ENCODE results near the gene ARL5C.

Gene ARL5C

DNA sequence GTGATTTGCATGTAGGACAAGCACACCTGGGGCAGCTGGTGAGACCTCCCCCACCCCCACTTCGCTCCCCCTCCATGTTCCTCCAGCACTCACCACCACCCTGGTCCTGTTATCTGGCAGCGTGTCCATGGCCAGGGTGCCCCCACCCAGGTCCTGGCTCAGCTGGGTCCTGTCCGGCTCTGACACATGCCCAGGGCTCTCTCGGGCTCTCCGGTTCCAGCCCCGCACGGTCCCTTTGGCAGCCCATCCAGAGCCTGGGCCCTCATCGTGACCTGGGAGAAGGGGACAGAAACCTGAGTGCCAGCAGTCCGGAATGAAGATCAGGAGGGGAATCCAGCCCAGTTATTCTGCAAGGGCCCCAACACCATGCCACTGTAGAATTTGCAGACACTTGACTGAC lies 26.4 kb downstream of the ARL5C start:
- 98% methylated on average over 7 of the region's 9 CpGs for WGBS (ENCODE audit: insufficient coverage)
- peaks cover 0 to 10% (median 0%) of the 10 kb centered on the region in 5 experiments for H3K27me3 ChIP-seq (replicated peaks in 2 of 5; ENCODE audit: control insufficient read depth in 4 of 5, insufficient read depth in 5 of 5, low read length in 4 of 5)
- peaks cover 0 to 4% (median 3%) of the 10 kb centered on the region in 4 experiments for H3K4me1 ChIP-seq (ENCODE audit: control extremely low read depth in 1 of 4, control insufficient read depth in 4 of 4, insufficient read depth in 4 of 4, low read length in 3 of 4)
- ChIA-PET CTCF (interaction anchor here (0.6 to 1.0 kb wide), 4 partner anchors 19 to 274 kb away, joined by 3 to 4 read pairs (median 4); no protein-coding TSS in a partner anchor), POLR2A (interaction anchor here (1.0 kb wide), 1 partner anchor 62 kb away, joined by 3 read pairs; no protein-coding TSS in a partner anchor)
- no peak overlapping the region for H3K27ac ChIP-seq (ENCODE audit: insufficient read depth in 1 of 2, low read depth in 1 of 2, low read length in 2 of 2, poor library complexity in 1 of 2, severe bottlenecking in 2 of 2)
- no peaks in the 10 kb centered on the region for H3K9me3 ChIP-seq (ENCODE audit: control extremely low read depth in 1 of 5, control insufficient read depth in 4 of 5, insufficient read depth in 2 of 5, low read depth in 1 of 5, low read length in 4 of 5)
- no peak overlapping the region for H3K4me3 ChIP-seq (ENCODE audit: control insufficient read depth in 1 of 7, extremely low read depth in 1 of 7, insufficient read depth in 4 of 7, low read depth in 2 of 7, low read length in 6 of 7)
- no peak for DNase-seq
- no peaks in the 10 kb centered on the region for H3K36me3 ChIP-seq (ENCODE audit: control insufficient read depth in 4 of 4, insufficient read depth in 4 of 4, low read length in 3 of 4)

DNA sequence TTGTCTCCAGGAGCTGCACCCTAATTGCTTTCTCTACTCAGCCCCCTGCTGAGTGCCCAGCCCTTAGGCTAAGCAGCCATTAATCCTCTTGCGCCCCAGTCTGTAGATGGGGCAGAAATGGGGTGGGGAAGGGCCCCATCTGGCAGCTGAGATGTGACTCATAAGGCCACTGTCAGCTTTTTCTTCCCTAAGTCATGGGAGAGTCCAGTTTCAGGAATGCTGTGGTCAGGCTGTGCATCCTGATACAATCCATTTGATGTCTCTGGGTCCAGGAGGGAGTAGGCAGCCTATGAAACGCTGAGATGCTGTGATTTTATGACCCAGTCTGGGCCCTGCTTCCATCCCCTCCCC lies 26.8 kb downstream of the ARL5C start:
- DNase-seq = no peak
- H3K27ac ChIP-seq (ENCODE audit: insufficient read depth in 1 of 2, low read depth in 1 of 2, low read length in 2 of 2, poor library complexity in 1 of 2, severe bottlenecking in 2 of 2) = no peak overlapping the region
- 85% methylated on average over 2 of the region's 2 CpGs for WGBS (ENCODE audit: insufficient coverage)
- H3K4me3 ChIP-seq (ENCODE audit: control insufficient read depth in 1 of 7, extremely low read depth in 1 of 7, insufficient read depth in 4 of 7, low read depth in 2 of 7, low read length in 6 of 7) = no peak overlapping the region
- H3K9me3 ChIP-seq (ENCODE audit: control extremely low read depth in 1 of 5, control insufficient read depth in 4 of 5, insufficient read depth in 2 of 5, low read depth in 1 of 5, low read length in 4 of 5) = no peaks in the 10 kb centered on the region
- ChIA-PET POLR2A (no interaction called here), CTCF (interaction anchor here (0.6 kb wide), 2 partner anchors 19 to 275 kb away, joined by 3 to 4 read pairs; no protein-coding TSS in a partner anchor)
- peaks cover 0 to 10% (median 0%) of the 10 kb centered on the region in 5 experiments for H3K27me3 ChIP-seq (replicated peaks in 2 of 5; ENCODE audit: control insufficient read depth in 4 of 5, insufficient read depth in 5 of 5, low read length in 4 of 5)
- H3K36me3 ChIP-seq (ENCODE audit: control insufficient read depth in 4 of 4, insufficient read depth in 4 of 4, low read length in 3 of 4) = no peaks in the 10 kb centered on the region
- H3K4me1 ChIP-seq (ENCODE audit: control extremely low read depth in 1 of 4, control insufficient read depth in 4 of 4, insufficient read depth in 4 of 4, low read length in 3 of 4) = peaks cover 0 to 1% (median 0%) of the 10 kb centered on the region in 4 experiments

DNA sequence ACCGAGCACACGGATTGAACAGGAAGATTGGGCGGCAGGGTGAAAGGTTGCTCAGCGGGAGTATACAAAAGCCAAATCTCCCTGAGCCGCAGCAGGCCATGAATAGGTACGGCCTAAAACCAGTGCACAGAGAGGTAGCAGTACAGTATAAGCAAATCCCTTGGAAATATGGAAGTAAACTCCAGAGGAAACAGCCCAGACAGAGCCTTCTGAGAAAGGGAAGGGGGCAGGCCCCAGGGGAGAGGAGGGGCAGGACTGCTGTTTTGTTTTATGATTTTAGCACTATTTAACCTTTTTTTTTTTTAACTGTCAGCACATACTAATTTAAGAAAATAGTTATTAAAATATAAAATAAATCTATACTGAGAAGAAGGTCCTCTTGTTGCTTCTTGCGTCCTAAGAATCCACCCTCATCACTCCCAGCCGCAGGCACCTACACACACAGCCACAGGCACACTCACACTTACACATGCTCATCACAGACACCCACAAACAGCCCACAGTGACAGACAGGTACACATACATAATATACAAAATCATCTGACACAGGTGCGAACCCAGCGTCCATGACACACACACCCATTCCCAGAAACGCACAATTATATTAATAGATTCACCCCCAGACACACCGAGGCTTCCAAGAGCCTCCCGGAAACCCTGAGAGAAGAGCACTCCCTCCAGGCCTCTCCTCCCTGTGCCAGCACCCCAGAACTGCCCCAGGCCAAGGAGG lies 27.4 kb downstream of the ARL5C start:
- Histone ChIP-seq H3K27me3 (replicated peaks in 2 of 5; ENCODE audit: control insufficient read depth in 4 of 5, insufficient read depth in 5 of 5, low read length in 4 of 5) (peaks cover 0 to 9% (median 0%) of the 10 kb centered on the region in 5 experiments), H3K36me3 (ENCODE audit: control insufficient read depth in 4 of 4, insufficient read depth in 4 of 4, low read length in 3 of 4) (no peaks in the 10 kb centered on the region), H3K4me3 (ENCODE audit: control insufficient read depth in 1 of 7, extremely low read depth in 1 of 7, insufficient read depth in 4 of 7, low read depth in 2 of 7, low read length in 6 of 7) (no peak overlapping the region), H3K27ac (ENCODE audit: insufficient read depth in 1 of 2, low read depth in 1 of 2, low read length in 2 of 2, poor library complexity in 1 of 2, severe bottlenecking in 2 of 2) (no peak overlapping the region), H3K9me3 (ENCODE audit: control extremely low read depth in 1 of 5, control insufficient read depth in 4 of 5, insufficient read depth in 2 of 5, low read depth in 1 of 5, low read length in 4 of 5) (no peaks in the 10 kb centered on the region), H3K4me1 (ENCODE audit: control extremely low read depth in 1 of 4, control insufficient read depth in 4 of 4, insufficient read depth in 4 of 4, low read length in 3 of 4) (no peaks in the 10 kb centered on the region)
- CTCF ChIA-PET = interaction anchor here (0.6 kb wide), 1 partner anchor 20 kb away, joined by 4 read pairs; no protein-coding TSS in a partner anchor
- 95% methylated on average over 11 of the region's 13 CpGs for WGBS (ENCODE audit: insufficient coverage)
- DNase-seq = no peak
- POLR2A ChIA-PET = no interaction called here

DNA sequence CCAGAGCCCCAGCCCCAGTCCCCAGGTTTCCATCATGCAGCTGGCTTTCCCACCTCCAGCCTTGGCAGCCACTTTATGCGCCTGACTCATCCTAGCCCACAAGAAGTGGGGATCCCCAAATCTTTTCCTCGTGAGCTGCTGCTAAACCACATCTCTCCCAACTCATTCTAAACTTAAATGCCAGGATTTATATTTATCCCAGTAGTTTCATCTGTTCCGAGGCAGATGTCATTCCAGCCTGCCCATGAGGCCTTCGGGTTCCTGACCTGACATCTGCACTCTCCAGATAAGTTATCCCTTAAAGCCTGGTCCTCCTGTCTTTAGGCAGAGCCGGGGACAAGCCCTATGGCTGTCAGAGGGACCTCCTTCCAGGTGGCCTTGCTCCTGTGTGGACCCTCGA lies 31.1 kb downstream of the ARL5C start:
- Histone ChIP-seq H3K9me3 (ENCODE audit: control extremely low read depth in 1 of 5, control insufficient read depth in 4 of 5, insufficient read depth in 2 of 5, low read depth in 1 of 5, low read length in 4 of 5) (no peaks in the 10 kb centered on the region), H3K36me3 (ENCODE audit: control insufficient read depth in 4 of 4, insufficient read depth in 4 of 4, low read length in 3 of 4) (no peaks in the 10 kb centered on the region), H3K4me3 (ENCODE audit: control insufficient read depth in 1 of 7, extremely low read depth in 1 of 7, insufficient read depth in 4 of 7, low read depth in 2 of 7, low read length in 6 of 7) (no peak overlapping the region), H3K27me3 (replicated peaks in 2 of 5; ENCODE audit: control insufficient read depth in 4 of 5, insufficient read depth in 5 of 5, low read length in 4 of 5) (peaks cover 0 to 17% (median 2%) of the 10 kb centered on the region in 5 experiments), H3K27ac (ENCODE audit: insufficient read depth in 1 of 2, low read depth in 1 of 2, low read length in 2 of 2, poor library complexity in 1 of 2, severe bottlenecking in 2 of 2) (no peak overlapping the region), H3K4me1 (ENCODE audit: control extremely low read depth in 1 of 4, control insufficient read depth in 4 of 4, insufficient read depth in 4 of 4, low read length in 3 of 4) (no peaks in the 10 kb centered on the region)
- POLR2A ChIA-PET = no interaction called here
- no peak for DNase-seq
- WGBS (ENCODE audit: insufficient coverage) = 95% methylated on average over 6 of the region's 6 CpGs
- CTCF ChIA-PET = interaction anchor here (1.6 kb wide), 1 partner anchor 152 kb away, joined by 3 read pairs; no protein-coding TSS in a partner anchor

DNA sequence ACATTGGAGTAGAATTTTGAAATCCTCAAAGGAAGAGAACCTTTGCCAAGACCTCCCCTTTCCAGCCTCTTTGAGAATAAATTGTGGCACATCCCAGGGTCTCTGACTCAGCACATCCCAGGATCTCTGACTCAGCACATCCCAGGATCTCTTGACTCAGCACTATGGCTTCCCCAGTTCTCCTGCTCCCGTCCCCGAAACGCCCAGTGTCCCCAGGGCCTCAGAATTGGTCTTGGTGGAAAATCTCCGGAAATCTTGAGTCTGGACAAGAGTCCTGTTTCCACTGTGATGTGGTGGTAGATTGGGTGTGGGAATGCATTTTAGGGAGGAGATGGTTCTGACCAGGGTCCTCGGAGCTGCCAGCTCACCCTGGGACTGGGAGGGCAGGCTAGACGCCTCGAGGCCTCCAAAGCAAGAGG lies 33.8 kb downstream of the ARL5C start:
- no peak for DNase-seq
- POLR2A ChIA-PET = no interaction called here
- CTCF ChIA-PET = interaction anchor here (1.8 kb wide), 1 partner anchor 10 kb away, joined by 5 read pairs; no protein-coding TSS in a partner anchor
- H3K27me3 ChIP-seq (replicated peaks in 2 of 5; ENCODE audit: control insufficient read depth in 4 of 5, insufficient read depth in 5 of 5, low read length in 4 of 5) = peaks cover 0 to 15% (median 2%) of the 10 kb centered on the region in 5 experiments
- H3K9me3 ChIP-seq (ENCODE audit: control extremely low read depth in 1 of 5, control insufficient read depth in 4 of 5, insufficient read depth in 2 of 5, low read depth in 1 of 5, low read length in 4 of 5) = no peaks in the 10 kb centered on the region
- 85% methylated on average over 5 of the region's 7 CpGs for WGBS (ENCODE audit: insufficient coverage)
- no peak overlapping the region for H3K27ac ChIP-seq (ENCODE audit: insufficient read depth in 1 of 2, low read depth in 1 of 2, low read length in 2 of 2, poor library complexity in 1 of 2, severe bottlenecking in 2 of 2)
- H3K4me3 ChIP-seq (ENCODE audit: control insufficient read depth in 1 of 7, extremely low read depth in 1 of 7, insufficient read depth in 4 of 7, low read depth in 2 of 7, low read length in 6 of 7) = no peak overlapping the region
- no peaks in the 10 kb centered on the region for H3K4me1 ChIP-seq (ENCODE audit: control extremely low read depth in 1 of 4, control insufficient read depth in 4 of 4, insufficient read depth in 4 of 4, low read length in 3 of 4)
- no peaks in the 10 kb centered on the region for H3K36me3 ChIP-seq (ENCODE audit: control insufficient read depth in 4 of 4, insufficient read depth in 4 of 4, low read length in 3 of 4)

DNA sequence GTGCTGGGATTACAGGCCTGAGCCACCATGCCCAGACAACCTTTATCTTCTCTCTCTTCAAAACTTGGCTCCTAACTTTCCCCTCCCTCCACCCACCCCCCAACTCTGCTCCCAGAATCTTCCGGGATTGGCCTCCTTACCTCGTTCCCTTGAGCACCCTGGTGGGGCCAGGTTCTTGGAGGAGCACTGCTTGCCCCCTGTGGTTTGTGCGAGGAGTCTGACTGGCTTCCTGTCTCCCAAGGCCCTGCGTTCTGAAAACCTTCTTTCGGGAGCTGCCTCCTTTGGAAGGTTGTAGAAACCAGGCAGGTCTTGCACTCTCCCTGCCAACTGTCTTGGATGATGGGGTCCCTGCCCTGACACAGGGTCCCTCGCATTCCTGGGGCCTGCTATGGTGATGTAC lies 34.3 kb downstream of the ARL5C start:
- Histone ChIP-seq H3K36me3 (ENCODE audit: control insufficient read depth in 4 of 4, insufficient read depth in 4 of 4, low read length in 3 of 4) (no peaks in the 10 kb centered on the region), H3K4me1 (ENCODE audit: control extremely low read depth in 1 of 4, control insufficient read depth in 4 of 4, insufficient read depth in 4 of 4, low read length in 3 of 4) (no peaks in the 10 kb centered on the region), H3K27me3 (replicated peaks in 2 of 5; ENCODE audit: control insufficient read depth in 4 of 5, insufficient read depth in 5 of 5, low read length in 4 of 5) (peaks cover 0 to 15% (median 2%) of the 10 kb centered on the region in 5 experiments), H3K27ac (ENCODE audit: insufficient read depth in 1 of 2, low read depth in 1 of 2, low read length in 2 of 2, poor library complexity in 1 of 2, severe bottlenecking in 2 of 2) (no peak overlapping the region), H3K4me3 (ENCODE audit: control insufficient read depth in 1 of 7, extremely low read depth in 1 of 7, insufficient read depth in 4 of 7, low read depth in 2 of 7, low read length in 6 of 7) (no peak overlapping the region), H3K9me3 (ENCODE audit: control extremely low read depth in 1 of 5, control insufficient read depth in 4 of 5, insufficient read depth in 2 of 5, low read depth in 1 of 5, low read length in 4 of 5) (no peaks in the 10 kb centered on the region)
- POLR2A ChIA-PET = no interaction called here
- DNase-seq = no peak
- CTCF ChIA-PET = interaction anchor here (1.3 kb wide), 1 partner anchor 10 kb away, joined by 3 read pairs; no protein-coding TSS in a partner anchor
- 92% methylated on average over 6 of the region's 6 CpGs for WGBS (ENCODE audit: insufficient coverage)

DNA sequence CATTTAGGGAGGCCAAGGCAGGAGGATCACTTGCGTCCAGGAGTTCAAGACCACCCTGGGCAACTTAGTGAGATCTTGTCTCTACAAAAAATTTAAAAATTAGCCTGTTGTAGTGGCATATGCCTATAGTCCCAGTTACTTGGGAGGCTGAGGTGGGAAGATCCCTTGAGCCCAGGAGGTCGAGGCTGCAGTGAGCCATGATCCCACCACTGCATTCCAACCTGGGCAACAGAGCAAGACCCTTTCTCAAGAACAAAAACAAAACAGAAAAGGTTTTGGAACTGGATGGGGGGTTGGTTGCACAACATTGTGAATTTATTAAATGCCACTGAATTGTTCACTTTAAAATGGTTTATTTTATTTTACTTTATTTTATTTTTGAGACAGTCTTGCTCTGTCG lies 35.8 kb downstream of the ARL5C start:
- ChIA-PET POLR2A (no interaction called here), CTCF (no interaction called here)
- Histone ChIP-seq H3K27me3 (replicated peaks in 2 of 5; ENCODE audit: control insufficient read depth in 4 of 5, insufficient read depth in 5 of 5, low read length in 4 of 5) (peaks cover 0 to 13% (median 2%) of the 10 kb centered on the region in 5 experiments), H3K27ac (ENCODE audit: insufficient read depth in 1 of 2, low read depth in 1 of 2, low read length in 2 of 2, poor library complexity in 1 of 2, severe bottlenecking in 2 of 2) (no peak overlapping the region), H3K4me3 (ENCODE audit: control insufficient read depth in 1 of 7, extremely low read depth in 1 of 7, insufficient read depth in 4 of 7, low read depth in 2 of 7, low read length in 6 of 7) (no peak overlapping the region), H3K4me1 (ENCODE audit: control extremely low read depth in 1 of 4, control insufficient read depth in 4 of 4, insufficient read depth in 4 of 4, low read length in 3 of 4) (no peaks in the 10 kb centered on the region), H3K36me3 (ENCODE audit: control insufficient read depth in 4 of 4, insufficient read depth in 4 of 4, low read length in 3 of 4) (no peaks in the 10 kb centered on the region), H3K9me3 (ENCODE audit: control extremely low read depth in 1 of 5, control insufficient read depth in 4 of 5, insufficient read depth in 2 of 5, low read depth in 1 of 5, low read length in 4 of 5) (no peaks in the 10 kb centered on the region)
- 100% methylated on average over 1 of the region's 3 CpGs for WGBS (ENCODE audit: insufficient coverage)
- DNase-seq = no peak
